ENCODE measurements around the gene GTSF1L. TPM values are rescaled to one million over a fixed set of nuclear protein-coding genes. Genes with fewer than 3 reads are reported as not detected.

Gene GTSF1L
- total RNA-seq, 1 experiment from 2014 or later, result not detected

DNA sequence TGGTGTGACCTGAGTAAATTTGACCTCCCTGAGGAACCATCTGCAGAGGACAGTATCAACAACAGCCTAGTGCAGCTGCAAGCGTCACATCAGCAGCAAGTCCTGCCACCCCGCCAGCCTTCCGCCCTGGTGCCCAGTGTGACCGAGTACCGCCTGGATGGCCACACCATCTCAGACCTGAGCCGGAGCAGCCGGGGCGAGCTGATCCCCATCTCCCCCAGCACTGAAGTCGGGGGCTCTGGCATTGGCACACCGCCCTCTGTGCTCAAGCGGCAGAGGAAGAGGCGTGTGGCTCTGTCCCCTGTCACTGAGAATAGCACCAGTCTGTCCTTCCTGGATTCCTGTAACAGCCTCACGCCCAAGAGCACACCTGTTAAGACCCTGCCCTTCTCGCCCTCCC lies 24.3 kb downstream of the GTSF1L start:
- no peak for DNase-seq
- no peak overlapping the region for H4K91ac ChIP-seq (ENCODE audit: insufficient read length, low read depth, low read length)
- H3K79me2 ChIP-seq (ENCODE audit: insufficient read depth, low read length), result no peaks in the 10 kb centered on the region
- H3K27me3 ChIP-seq (ENCODE audit: insufficient read depth, low read length), result no peaks in the 10 kb centered on the region
- no peak overlapping the region for H2BK12ac ChIP-seq (ENCODE audit: insufficient read length, low read depth, low read length)
- WGBS (ENCODE audit: extremely low coverage, insufficient read length, low lambda C conversion rate), result no CpG with 5 or more reads among the region's 14 CpGs
- no peak overlapping the region for H2AFZ ChIP-seq (ENCODE audit: low read length)
- H2BK120ac ChIP-seq (ENCODE audit: low read depth, low read length, poor library complexity, severe bottlenecking), result no peak overlapping the region
- Mint-ChIP-seq H3K9me3 (no peaks in the 10 kb centered on the region), H3K4me3 (no peak overlapping the region), H3K36me3 (ENCODE audit: insufficient read depth in 1 of 3, low read depth in 3 of 3) (peaks cover 48 to 73% (median 71%) of the 10 kb centered on the region in 3 experiments), H3K27ac (no peak overlapping the region), H3K4me1 (no peaks in the 10 kb centered on the region), H3K27me3 (ENCODE audit: low read depth) (no peaks in the 10 kb centered on the region)
- H3K27ac ChIP-seq (ENCODE audit: insufficient read length, low read depth, low read length), result no peak overlapping the region
- TF ChIP-seq, protein P1, sequence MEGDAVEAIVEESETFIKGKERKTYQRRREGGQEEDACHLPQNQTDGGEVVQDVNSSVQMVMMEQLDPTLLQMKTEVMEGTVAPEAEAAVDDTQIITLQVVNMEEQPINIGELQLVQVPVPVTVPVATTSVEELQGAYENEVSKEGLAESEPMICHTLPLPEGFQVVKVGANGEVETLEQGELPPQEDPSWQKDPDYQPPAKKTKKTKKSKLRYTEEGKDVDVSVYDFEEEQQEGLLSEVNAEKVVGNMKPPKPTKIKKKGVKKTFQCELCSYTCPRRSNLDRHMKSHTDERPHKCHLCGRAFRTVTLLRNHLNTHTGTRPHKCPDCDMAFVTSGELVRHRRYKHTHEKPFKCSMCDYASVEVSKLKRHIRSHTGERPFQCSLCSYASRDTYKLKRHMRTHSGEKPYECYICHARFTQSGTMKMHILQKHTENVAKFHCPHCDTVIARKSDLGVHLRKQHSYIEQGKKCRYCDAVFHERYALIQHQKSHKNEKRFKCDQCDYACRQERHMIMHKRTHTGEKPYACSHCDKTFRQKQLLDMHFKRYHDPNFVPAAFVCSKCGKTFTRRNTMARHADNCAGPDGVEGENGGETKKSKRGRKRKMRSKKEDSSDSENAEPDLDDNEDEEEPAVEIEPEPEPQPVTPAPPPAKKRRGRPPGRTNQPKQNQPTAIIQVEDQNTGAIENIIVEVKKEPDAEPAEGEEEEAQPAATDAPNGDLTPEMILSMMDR (conservative IDR thresholded peaks at IDR 0.05), result no peak
- H2BK5ac ChIP-seq (ENCODE audit: insufficient read length, low read length), result no peak overlapping the region
- no peaks in the 10 kb centered on the region for H4K20me1 ChIP-seq (ENCODE audit: control insufficient read depth, insufficient read depth, insufficient read length)
- H3K23ac ChIP-seq (ENCODE audit: insufficient read length, low read depth, low read length), result no peak overlapping the region
- no peak overlapping the region for H3K56ac ChIP-seq (ENCODE audit: insufficient read length, low read depth, low read length)
- no peaks in the 10 kb centered on the region for H3K9me3 ChIP-seq (ENCODE audit: control insufficient read depth, low read depth, low read length)
- no peak overlapping the region for H3K4me2 ChIP-seq (ENCODE audit: insufficient read depth, insufficient read length, low read length)
- H3K4me1 ChIP-seq (ENCODE audit: insufficient read depth, low read length), result no peaks in the 10 kb centered on the region
- no peak overlapping the region for H3K9ac ChIP-seq (ENCODE audit: extremely low read depth, insufficient read length, low read length)
- H4K5ac ChIP-seq (ENCODE audit: insufficient read length, low read depth, low read length), result no peak overlapping the region
- H3K23me2 ChIP-seq (ENCODE audit: insufficient read length, low read depth, low read length, poor library complexity, severe bottlenecking), result no peaks in the 10 kb centered on the region
- H3T11ph ChIP-seq (ENCODE audit: low read length), result no peak overlapping the region
- H3K4ac ChIP-seq (ENCODE audit: low read depth, low read length), result no peak overlapping the region
- no peak overlapping the region for H2AK5ac ChIP-seq (ENCODE audit: insufficient read length, low read length)
- H3K79me1 ChIP-seq (ENCODE audit: insufficient read depth, low read depth, low read length, poor library complexity, severe bottlenecking), result peaks cover 2% of the 10 kb centered on the region
- H2BK20ac ChIP-seq (ENCODE audit: low read depth, low read length, poor library complexity, severe bottlenecking), result no peak overlapping the region
- H3K14ac ChIP-seq (ENCODE audit: insufficient read depth, low read length), result no peak overlapping the region
- no peak overlapping the region for H2BK15ac ChIP-seq (ENCODE audit: low read depth, low read length)
- no peak overlapping the region for H3K18ac ChIP-seq (ENCODE audit: insufficient read length, low read depth, low read length)
- no peak overlapping the region for H4K8ac ChIP-seq (replicated peaks; ENCODE audit: insufficient read length, low read depth, low read length)
